Cardiac muscle cell (in vitro differentiated cells and primary cell): ENCODE data around the gene SPARC. TPM values are rescaled to one million over a fixed set of nuclear protein-coding genes. Genes with fewer than 3 reads are reported as not detected.

Experiments used
- DNase-seq, 2 donors: peaks; one replicate each; pipeline versions ENCODE4 v3.0.0 to v3.0.0-alpha.2; 2010 to 2017; ENCODE audit warnings: low read depth in 1 of 2, low spot score in 1 of 2
- H3K27ac ChIP-seq: fragments of 200-600 bp; sonication (generic); 2 replicates; pipeline ENCODE4 v1.5.1; 2016
- H3K27me3 ChIP-seq: fragments of 200-600 bp; sonication (generic); 2 replicates; pipeline ENCODE4 v1.6.0; 2016; ENCODE audit warnings: control low read depth
- H3K36me3 ChIP-seq: fragments of 200-600 bp; sonication (generic); 2 replicates; pipeline ENCODE4 v1.5.1; 2016; ENCODE audit warnings: control low read depth
- H3K4me1 ChIP-seq: fragments of 200-600 bp; sonication (generic); 2 replicates; pipeline ENCODE4 v1.8.1; 2017; ENCODE audit warnings: low read depth, mild to moderate bottlenecking, mixed run types
- H3K4me3 ChIP-seq: fragments of 200-600 bp; sonication (generic); 2 replicates; pipeline ENCODE4 v1.5.1; 2016; ENCODE audit warnings: mild to moderate bottlenecking
- H3K9me3 ChIP-seq: fragments of 200-600 bp; sonication (generic); 2 replicates; pipeline ENCODE4 v1.5.1; 2017; ENCODE audit warnings: low read depth, mild to moderate bottlenecking, control low read depth
- polyA plus RNA-seq: library from polyadenylated mRNA; unstranded; fragments of >200 nt; fragmentation: Nextera tagmentation; extraction: Ambion mirVana; gene quantifications from 2 replicates; pipeline ENCODE4 v1.2.1, GENCODE V29; 2016
- total RNA-seq: library from RNA; depleted of rRNA; stranded (reverse); fragments of >200 nt; gene quantifications from 2 replicates; pipeline ENCODE4 v1.2.3, GENCODE V29; 2016
- TF ChIP-seq, protein P1 (sequence below): IDR thresholded peaks from 2 replicates; pipeline ENCODE4 v1.5.1; 2012; ENCODE audit warnings: low read depth, mild to moderate bottlenecking, low read length

SPARC gene
- total and polyA plus RNA-seq, 2 experiments from 2014 or later = 130 to 705 TPM

GRCh38 chr5:151660616-151661495, 25.9 kb downstream of the SPARC start:
- Histone ChIP-seq H3K36me3 (peaks cover 10% of the 10 kb centered on the region), H3K4me1 (no peaks in the 10 kb centered on the region), H3K4me3 (no peak overlapping the region), H3K27ac (no peak overlapping the region), H3K9me3 (no peaks in the 10 kb centered on the region), H3K27me3 (no peaks in the 10 kb centered on the region)
- TF ChIP-seq, protein P1, sequence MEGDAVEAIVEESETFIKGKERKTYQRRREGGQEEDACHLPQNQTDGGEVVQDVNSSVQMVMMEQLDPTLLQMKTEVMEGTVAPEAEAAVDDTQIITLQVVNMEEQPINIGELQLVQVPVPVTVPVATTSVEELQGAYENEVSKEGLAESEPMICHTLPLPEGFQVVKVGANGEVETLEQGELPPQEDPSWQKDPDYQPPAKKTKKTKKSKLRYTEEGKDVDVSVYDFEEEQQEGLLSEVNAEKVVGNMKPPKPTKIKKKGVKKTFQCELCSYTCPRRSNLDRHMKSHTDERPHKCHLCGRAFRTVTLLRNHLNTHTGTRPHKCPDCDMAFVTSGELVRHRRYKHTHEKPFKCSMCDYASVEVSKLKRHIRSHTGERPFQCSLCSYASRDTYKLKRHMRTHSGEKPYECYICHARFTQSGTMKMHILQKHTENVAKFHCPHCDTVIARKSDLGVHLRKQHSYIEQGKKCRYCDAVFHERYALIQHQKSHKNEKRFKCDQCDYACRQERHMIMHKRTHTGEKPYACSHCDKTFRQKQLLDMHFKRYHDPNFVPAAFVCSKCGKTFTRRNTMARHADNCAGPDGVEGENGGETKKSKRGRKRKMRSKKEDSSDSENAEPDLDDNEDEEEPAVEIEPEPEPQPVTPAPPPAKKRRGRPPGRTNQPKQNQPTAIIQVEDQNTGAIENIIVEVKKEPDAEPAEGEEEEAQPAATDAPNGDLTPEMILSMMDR = no peak
- DNase-seq = peak in 1 of 2 donors; percentile 75

- Histone ChIP-seq H3K27me3 (no peaks in the 10 kb centered on the region), H3K4me1 (no peaks in the 10 kb centered on the region), H3K4me3 (no peak overlapping the region), H3K36me3 (peaks cover 7% of the 10 kb centered on the region), H3K9me3 (no peaks in the 10 kb centered on the region), H3K27ac (no peak overlapping the region)
- TF ChIP-seq, protein P1 = peak; percentile 88
- DNase-seq = peak; percentile 86 to 89
Observed at GRCh38 chr5:151659001-151659754, 27.5 kb downstream of the SPARC start.

- Histone ChIP-seq H3K27ac (no peak overlapping the region), H3K4me1 (no peaks in the 10 kb centered on the region), H3K36me3 (peaks cover 3% of the 10 kb centered on the region), H3K4me3 (no peak overlapping the region), H3K27me3 (no peaks in the 10 kb centered on the region), H3K9me3 (no peaks in the 10 kb centered on the region)
- TF ChIP-seq, protein P1 = no peak
- no peak for DNase-seq
Observed at GRCh38 chr5:151657114-151657513, 29.6 kb downstream of the SPARC start.

GRCh38 chr5:151656311-151656710, 30.4 kb downstream of the SPARC start:
- Histone ChIP-seq H3K27me3 (no peaks in the 10 kb centered on the region), H3K27ac (no peak overlapping the region), H3K9me3 (no peaks in the 10 kb centered on the region), H3K4me1 (no peaks in the 10 kb centered on the region), H3K4me3 (no peak overlapping the region), H3K36me3 (no peaks in the 10 kb centered on the region)
- no peak for DNase-seq
- TF ChIP-seq, protein P1 = no peak

DNA sequence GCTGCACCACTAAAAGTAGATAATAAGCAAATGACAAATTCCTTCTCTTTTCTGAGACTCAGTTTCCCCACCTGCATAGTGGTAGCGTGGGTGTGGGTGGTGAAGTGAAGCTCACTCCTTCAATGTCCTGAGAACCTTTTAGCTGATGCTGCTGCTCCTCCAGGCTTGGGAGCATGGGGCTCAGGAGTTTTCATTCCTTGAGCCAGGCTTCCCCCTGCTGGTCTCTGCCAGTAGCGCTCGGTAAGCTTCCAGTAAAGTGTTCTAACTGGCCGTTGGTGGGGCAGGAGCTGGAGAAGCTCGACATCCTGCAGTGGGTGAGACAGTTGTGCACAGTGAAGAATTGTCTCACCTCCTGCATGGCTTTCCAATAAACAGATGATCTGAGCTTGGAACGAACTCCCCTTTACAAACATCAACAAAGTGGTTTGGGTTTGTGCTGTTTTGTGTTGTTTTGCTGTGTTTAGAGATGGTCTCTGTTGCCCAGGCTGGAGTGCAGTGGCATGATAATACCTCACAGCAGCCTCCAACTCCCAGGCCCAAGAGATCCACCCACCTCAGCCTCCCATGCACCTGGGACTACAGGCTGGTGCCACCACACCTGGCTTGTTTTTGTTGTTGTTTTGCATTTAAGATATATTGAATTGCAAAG, 34.6 kb downstream of the SPARC start:
- Histone ChIP-seq H3K9me3 (no peaks in the 10 kb centered on the region), H3K36me3 (no peaks in the 10 kb centered on the region), H3K27me3 (no peaks in the 10 kb centered on the region), H3K4me3 (no peak overlapping the region), H3K4me1 (no peaks in the 10 kb centered on the region), H3K27ac (no peak overlapping the region)
- peak; percentile 85 to 87 for DNase-seq
- TF ChIP-seq, protein P1 = peak; percentile 97
